GM12891 (cell line): ENCODE data around the gene HLA-DRB5.

ENCODE experiments used
- PAX5 ChIP-seq: IDR thresholded peaks from 2 replicates; pipeline ENCODE4 v1.6.1; 2011; ENCODE audit warnings: low read length, moderate library complexity, mild to moderate bottlenecking; ENCODE audit not compliant: insufficient read depth, severe bottlenecking
- POLR2A ChIP-seq: IDR thresholded peaks from 2 replicates; pipeline ENCODE4 v1.6.1; 2011; ENCODE audit warnings: low read depth, low read length, control low read depth
- POLR2AphosphoS5 ChIP-seq: IDR thresholded peaks from 2 replicates; pipeline ENCODE4 v1.6.1; 2011; ENCODE audit warnings: low read depth, low read length, control low read depth
- POU2F2 ChIP-seq: IDR thresholded peaks from 2 replicates; pipeline ENCODE4 v1.6.1; 2011; ENCODE audit warnings: low read depth, mild to moderate bottlenecking, control low read depth, low read length, moderate library complexity
- SPI1 ChIP-seq: IDR thresholded peaks from 2 replicates; pipeline ENCODE4 v1.6.1; 2011; ENCODE audit warnings: low read depth, low read length, control low read depth
- TAF1 ChIP-seq: IDR thresholded peaks from 2 replicates; pipeline ENCODE4 v1.6.1; 2011; ENCODE audit warnings: low read depth, low read length, control low read depth

DNA sequence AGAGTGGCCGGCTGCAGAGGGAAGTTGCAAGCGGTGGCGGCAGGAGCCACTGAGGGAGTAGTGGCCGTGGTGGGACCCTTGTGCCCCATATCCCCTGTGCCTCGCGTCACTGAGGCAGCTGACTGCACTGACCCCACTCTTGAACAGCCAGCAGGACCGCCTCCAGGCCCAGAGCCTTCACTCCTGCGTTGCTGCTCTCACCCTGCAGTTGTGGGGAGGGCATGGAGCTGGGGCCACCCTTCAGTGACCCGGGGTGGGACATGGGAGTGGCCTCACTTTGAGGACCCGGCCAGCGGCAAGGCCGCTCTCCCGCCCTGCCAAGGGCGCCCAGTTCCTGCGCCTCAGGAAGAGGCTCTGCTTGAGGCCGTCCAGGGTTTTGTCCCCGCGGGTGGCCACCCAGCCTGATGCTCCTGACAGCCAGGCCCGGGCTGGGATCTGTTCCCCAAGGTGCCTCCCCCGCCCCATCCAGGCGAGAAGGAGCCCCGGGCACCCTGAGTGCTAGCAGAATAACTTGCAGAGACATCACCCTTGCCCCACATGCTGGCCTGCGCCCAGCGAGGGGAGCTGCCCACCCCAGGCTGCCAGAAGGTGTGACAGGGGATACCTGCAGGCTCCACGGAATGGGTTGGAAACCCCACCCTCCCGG lies 46.0 kb downstream of the HLA-DRB5 start:
- TF ChIP-seq POLR2A (no peak), TAF1 (no peak), POLR2AphosphoS5 (no peak), PAX5 (no peak), SPI1 (no peak), POU2F2 (no peak)
